SKM-1 (cell line): ENCODE measurements around the gene ESRRG.

Experiments
- DNase-seq: peaks from one replicate; lab custom pipeline; 2025; ENCODE audit not compliant: unreplicated experiment; lab: John Stamatoyannopoulos, UW

The ESRRG gene

GRCh38 chr1:216457356-216457755, 265.9 kb downstream of the ESRRG start:
- no peak for DNase-seq

DNA sequence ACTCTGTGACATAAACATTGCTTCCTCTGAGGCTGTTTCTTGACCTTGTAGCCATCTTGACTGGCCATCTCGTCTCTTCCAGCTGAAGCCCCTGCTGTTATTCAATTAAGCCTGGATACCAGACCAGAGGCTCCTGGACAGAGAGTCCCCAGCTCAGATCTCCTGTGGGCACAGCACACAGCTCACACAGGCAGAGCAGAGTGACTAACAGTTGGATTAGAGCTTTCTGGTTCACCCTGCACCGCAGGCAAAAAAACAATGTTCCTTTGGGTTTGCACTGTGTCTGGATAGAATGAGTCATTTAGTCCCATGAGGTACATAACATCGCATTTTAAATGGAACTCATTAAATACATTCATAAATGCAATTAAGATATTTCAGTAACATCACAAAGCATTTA, 266.5 kb downstream of the ESRRG start:
- DNase-seq = no peak

- no peak for DNase-seq
These were observed 269.5 kb downstream of the ESRRG start for GRCh38 chr1:216453777-216454176.
